HG03108 (cell line): Measurements from ENCODE around the gene SH2B3.

Experiments
- ATAC-seq: cut with Tn5 transposase; IDR thresholded peaks from one replicate; pipeline ENCODE4 v1.9.1; 2021; ENCODE audit warnings: moderate library complexity; ENCODE audit not compliant: unreplicated experiment

The SH2B3 gene

GRCh38 chr12:111408686-111409402, 3.1 kb downstream of the SH2B3 start:
- ATAC-seq, result no peak

- no peak for ATAC-seq
These were observed 3.7 kb downstream of the SH2B3 start for GRCh38 chr12:111409403-111409779.

GRCh38 chr12:111409780-111410430, 4.2 kb downstream of the SH2B3 start:
- ATAC-seq, result no peak

GRCh38 chr12:111410431-111411184, 4.9 kb downstream of the SH2B3 start:
- no peak for ATAC-seq

GRCh38 chr12:111411185-111411764, 5.6 kb downstream of the SH2B3 start:
- no peak for ATAC-seq

- ATAC-seq, result peak; percentile 32
These were observed 6.5 kb downstream of the SH2B3 start for GRCh38 chr12:111412007-111412829.

- ATAC-seq, result no peak
These were observed 7.2 kb downstream of the SH2B3 start for GRCh38 chr12:111412830-111413441.

GRCh38 chr12:111413442-111414086, 7.8 kb downstream of the SH2B3 start:
- ATAC-seq, result no peak

GRCh38 chr12:111414711-111415252, 9.1 kb downstream of the SH2B3 start:
- no peak for ATAC-seq

GRCh38 chr12:111417290-111417689, 11.6 kb downstream of the SH2B3 start:
- no peak for ATAC-seq

- ATAC-seq, result no peak
These were observed 12.3 kb downstream of the SH2B3 start for GRCh38 chr12:111417784-111418593.

- no peak for ATAC-seq
These were observed 12.8 kb downstream of the SH2B3 start for GRCh38 chr12:111418594-111418880.

- ATAC-seq, result no peak
These were observed 14.1 kb downstream of the SH2B3 start for GRCh38 chr12:111419784-111420183.

GRCh38 chr12:111420494-111420893, 14.8 kb downstream of the SH2B3 start:
- no peak for ATAC-seq

GRCh38 chr12:111424189-111424792, 18.6 kb downstream of the SH2B3 start:
- no peak for ATAC-seq

GRCh38 chr12:111424793-111425251, 19.1 kb downstream of the SH2B3 start:
- no peak for ATAC-seq

GRCh38 chr12:111425655-111426054, 19.9 kb downstream of the SH2B3 start:
- ATAC-seq, result no peak
